ENCODE measurements around the gene ANAPC13. TPM values are rescaled to one million over a fixed set of nuclear protein-coding genes. Genes with fewer than 3 reads are reported as not detected.

The ANAPC13 gene
- total and polyA plus RNA-seq, 12 donors, result 51.1 to 186 (median 76.8) TPM

DNA sequence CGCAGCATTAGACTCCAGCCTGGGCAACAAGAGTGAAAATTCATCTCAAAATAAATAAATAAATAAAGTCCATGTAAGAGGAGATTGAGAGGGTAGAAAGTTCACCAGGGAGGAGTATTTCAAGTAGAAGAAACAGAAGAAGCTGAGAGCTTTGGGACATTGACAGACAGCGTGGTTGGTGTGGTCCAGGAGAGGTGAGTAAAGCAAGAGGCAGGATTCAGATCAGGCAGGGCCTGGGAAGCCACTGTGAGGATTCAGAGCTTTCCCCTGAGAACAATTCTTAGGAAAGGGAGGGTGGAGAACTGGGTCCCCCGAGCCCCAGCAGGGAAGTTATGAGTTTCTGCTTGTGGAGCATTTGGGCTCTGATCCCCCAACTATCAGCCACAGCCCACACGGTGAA, 57.4 kb downstream of the ANAPC13 start:
- H3K4me1 ChIP-seq (replicated peaks in 1 of 2), result peaks cover 0 to 6% of the 10 kb centered on the region in 2 donors
- 83 to 93% (median 87%) methylated on average over 4 of the region's 4 CpGs for WGBS, 4 donors
- no peaks in the 10 kb centered on the region for H3K36me3 ChIP-seq (replicated peaks in 1 of 2)
- intact Hi-C loops (cut with DNase I), result no loop called here
- no peaks in the 10 kb centered on the region for H3K27me3 ChIP-seq
- H3K27ac ChIP-seq, result no peak overlapping the region
- H3K4me3 ChIP-seq, result no peak overlapping the region
- DNase-seq, result no peak
- no peak for TF ChIP-seq CTCF (IDR thresholded peaks at IDR 0.05)
- TF ChIP-seq POLR2A (IDR thresholded peaks at IDR 0.05), result no peak
- no peaks in the 10 kb centered on the region for H3K9me3 ChIP-seq (replicated peaks in 1 of 3)

Other genes with a start within 250 kb of the ANAPC13 start
- 10 to 100 TPM; 27.8 to 74.4 (median 47.1) TPM for gene RYK, start 235.1 kb downstream of the ANAPC13 start, total RNA-seq
- 10 to 100 TPM; 27.7 to 37.7 (median 31.0) TPM for gene RYK, start 235.1 kb downstream of the ANAPC13 start, polyA plus RNA-seq
- 10 to 100 TPM in 8 of 9 donors, 1 to 10 TPM in 1; 9.3 to 63.0 (median 32.4) TPM for gene AMOTL2, start 111.5 kb downstream of the ANAPC13 start, total RNA-seq
- 10 to 100 TPM in 2 of 3 donors, 1 to 10 TPM in 1; 9.5 to 15.4 (median 10.5) TPM for gene AMOTL2, start 111.5 kb downstream of the ANAPC13 start, polyA plus RNA-seq
- gene CEP63, start 72 bp upstream of the ANAPC13 start, total RNA-seq, result 10 to 100 TPM in 8 of 9 donors, 1 to 10 TPM in 1; 8.8 to 43.7 (median 21.2) TPM
- gene CEP63, start 72 bp upstream of the ANAPC13 start, polyA plus RNA-seq, result 10 to 100 TPM; 11.2 to 40.2 (median 17.5) TPM
- 10 to 100 TPM in 4 of 9 donors, 1 to 10 TPM in 5; 1.3 to 21.1 (median 9.4) TPM for gene KY, start 165.0 kb upstream of the ANAPC13 start, total RNA-seq
- 1 to 10 TPM; 1.9 to 3.7 (median 1.9) TPM for gene KY, start 165.0 kb upstream of the ANAPC13 start, polyA plus RNA-seq

All from adrenal gland (tissue), 12 donors.